CD8-positive, alpha-beta memory T cell (primary cell): ENCODE data around the gene MX1. TPM values are rescaled to one million over a fixed set of nuclear protein-coding genes. Genes with fewer than 3 reads are reported as not detected.
"Not testable (repeated sequence)": the region's sequence is repeated elsewhere in the genome, so short reads cannot be mapped to it uniquely, and the experiment has no call there.

Experiments used
- CTCF ChIA-PET: fragments of 350-600 bp; sonication (Branson Sonifier 250); formaldehyde crosslinking; loops from one replicate; lab custom pipeline; 2021; ENCODE audit warnings: antibody characterized with exemption; lab: Charles Lee
- POLR2A ChIA-PET: fragments of 350-600 bp; sonication (Branson Sonifier 250); formaldehyde crosslinking; loops from one replicate; lab custom pipeline; 2021; ENCODE audit warnings: antibody characterized with exemption; lab: Charles Lee
- DNase-seq, 5 donors: peaks; one replicate each; pipeline versions ENCODE4 v3.0.0 to v3.0.0-alpha.2; 2020 to 2022; ENCODE audit warnings: mixed read lengths in 1 of 5
- H3K27ac ChIP-seq: one replicate; pipeline ENCODE4 v1.7.0; 2013; ENCODE audit warnings: low read depth, mild to moderate bottlenecking, low read length, moderate library complexity
- H3K27me3 ChIP-seq: 2 replicates; pipeline ENCODE4 v1.7.0; 2013; ENCODE audit warnings: low read length, mild to moderate bottlenecking; ENCODE audit not compliant: insufficient read depth, poor library complexity, severe bottlenecking
- H3K36me3 ChIP-seq: 2 replicates; pipeline ENCODE4 v1.7.0; 2013; ENCODE audit warnings: mild to moderate bottlenecking, low read length, moderate library complexity; ENCODE audit not compliant: insufficient read depth
- H3K4me1 ChIP-seq: 2 replicates; pipeline ENCODE4 v1.7.0; 2013; ENCODE audit warnings: mild to moderate bottlenecking, low read length, moderate library complexity; ENCODE audit not compliant: insufficient read depth
- H3K4me3 ChIP-seq: 2 replicates; pipeline ENCODE4 v1.7.0; 2013; ENCODE audit warnings: mild to moderate bottlenecking, low read length
- H3K9me3 ChIP-seq: 2 replicates; pipeline ENCODE4 v1.7.0; 2013; ENCODE audit warnings: mild to moderate bottlenecking, low read length
- H3K27ac Mint-ChIP-seq, 8 donors: one replicate each; pipeline ENCODE4 v1.8.0; 2020 to 2021; ENCODE audit warnings: mixed read lengths in 8 of 8, mild to moderate bottlenecking in 6 of 8, inconsistent platforms in 3 of 8, moderate library complexity in 3 of 8
- H3K27me3 Mint-ChIP-seq, 2 donors: one replicate each; pipeline ENCODE4 v1.8.0; 2020 to 2021; ENCODE audit warnings: mixed read lengths in 2 of 2, mild to moderate bottlenecking in 1 of 2, moderate library complexity in 1 of 2
- H3K36me3 Mint-ChIP-seq, 3 donors: one replicate each; pipeline ENCODE4 v1.8.0; 2020 to 2021; ENCODE audit warnings: mixed read lengths in 3 of 3, inconsistent platforms in 1 of 3, mild to moderate bottlenecking in 1 of 3
- H3K4me1 Mint-ChIP-seq, 3 donors: one replicate each; pipeline ENCODE4 v1.8.0; 2020 to 2021; ENCODE audit warnings: mixed read lengths in 3 of 3, inconsistent platforms in 1 of 3, mild to moderate bottlenecking in 1 of 3
- H3K4me3 Mint-ChIP-seq, 7 donors: one replicate each; pipeline ENCODE4 v1.8.0; 2020 to 2021; ENCODE audit warnings: mixed read lengths in 7 of 7, mild to moderate bottlenecking in 6 of 7, moderate library complexity in 4 of 7, inconsistent platforms in 2 of 7
- H3K9me3 Mint-ChIP-seq, 5 donors: one replicate each; pipeline ENCODE4 v1.8.0; 2020 to 2022; ENCODE audit warnings: mixed read lengths in 5 of 5, mild to moderate bottlenecking in 3 of 5, moderate library complexity in 2 of 5, inconsistent platforms in 1 of 5
- polyA plus RNA-seq: library from polyadenylated mRNA; unstranded; fragments of 300-500 nt; fragmentation: Illumina TruSeq; gene quantifications from one replicate; pipeline ENCODE4 v1.2.3, GENCODE V29; 2021
- total RNA-seq, 2 experiments: library from RNA; stranded (reverse); gene quantifications; one replicate each; pipeline ENCODE4 v1.2.3, GENCODE V29; 2021

MX1 gene
- total and polyA plus RNA-seq, 3 experiments from 2014 or later = 10.5 to 75.9 (median 10.6) TPM

DNA sequence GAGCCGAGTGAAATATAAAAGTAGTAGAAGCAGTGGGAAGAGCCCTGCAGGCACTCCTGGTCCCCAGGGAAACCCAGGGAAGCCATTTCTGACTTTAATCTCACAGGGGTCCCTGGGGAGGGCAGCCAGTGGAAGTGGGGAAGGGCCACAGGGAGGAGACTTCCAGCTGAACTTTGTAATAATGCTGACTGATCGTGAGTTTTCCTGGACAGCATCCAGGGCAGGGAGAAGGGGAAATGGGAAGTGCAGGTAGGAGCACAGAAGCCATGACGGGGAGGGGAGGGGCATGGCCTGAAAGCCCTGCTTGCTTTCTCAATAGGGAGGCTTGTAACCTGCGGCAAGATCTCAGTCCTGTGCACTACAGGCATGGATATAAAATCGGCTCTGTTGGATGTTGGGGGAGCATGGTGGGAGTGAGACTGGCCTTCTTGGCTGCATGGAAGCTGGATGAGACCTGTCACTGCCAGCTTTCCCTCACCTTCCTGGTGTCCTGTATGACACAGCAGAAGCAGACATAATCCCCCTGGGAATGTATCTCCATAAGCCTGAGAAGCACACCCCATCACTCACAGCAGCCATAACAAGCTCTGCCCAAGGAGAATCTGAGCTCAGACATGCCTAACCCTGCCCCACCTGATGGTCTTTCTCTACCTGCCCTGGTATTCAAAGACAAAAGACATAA is 15.1 kb upstream of the MX1 start:
- no peak for DNase-seq
- peaks cover 18% of the 10 kb centered on the region for H3K36me3 ChIP-seq
- H3K9me3 ChIP-seq = no peaks in the 10 kb centered on the region
- no peaks in the 10 kb centered on the region for H3K27me3 ChIP-seq
- Mint-ChIP-seq H3K9me3 (peaks cover 9 to 23% (median 11%) of the 10 kb centered on the region in 5 donors), H3K27me3 (peaks cover 0 to 2% of the 10 kb centered on the region in 2 donors), H3K4me1 (no peaks in the 10 kb centered on the region), H3K27ac (peak overlapping the region in 2 of 8 donors; percentile 72 to 86), H3K36me3 (peaks cover 44 to 57% (median 49%) of the 10 kb centered on the region in 3 donors), H3K4me3 (no peak overlapping the region)
- POLR2A ChIA-PET = no interaction called here
- no peaks in the 10 kb centered on the region for H3K4me1 ChIP-seq
- CTCF ChIA-PET = interaction anchor here (0.9 to 1.0 kb wide), 2 partner anchors 9 to 11 kb away, joined by 3 read pairs; no protein-coding TSS in a partner anchor
- H3K27ac ChIP-seq = no peak overlapping the region
- H3K4me3 ChIP-seq = no peak overlapping the region

GRCh38 chr21:41411449-41412089 is 14.5 kb upstream of the MX1 start:
- no peaks in the 10 kb centered on the region for H3K9me3 ChIP-seq
- H3K27ac ChIP-seq = no peak overlapping the region
- H3K4me1 ChIP-seq = no peaks in the 10 kb centered on the region
- H3K36me3 ChIP-seq = peaks cover 14% of the 10 kb centered on the region
- no peaks in the 10 kb centered on the region for H3K27me3 ChIP-seq
- H3K4me1 Mint-ChIP-seq = no peaks in the 10 kb centered on the region
- peaks cover 40 to 52% (median 42%) of the 10 kb centered on the region in 3 donors for H3K36me3 Mint-ChIP-seq
- CTCF ChIA-PET = interaction anchor here (0.9 to 1.0 kb wide), 2 partner anchors 10 to 11 kb away, joined by 3 read pairs; no protein-coding TSS in a partner anchor
- no peak overlapping the region for H3K4me3 ChIP-seq
- POLR2A ChIA-PET = no interaction called here
- H3K9me3 Mint-ChIP-seq = peaks cover 9 to 23% (median 11%) of the 10 kb centered on the region in 5 donors
- no peak overlapping the region for H3K27ac Mint-ChIP-seq
- peaks cover 0 to 2% of the 10 kb centered on the region in 2 donors for H3K27me3 Mint-ChIP-seq
- no peak overlapping the region for H3K4me3 Mint-ChIP-seq
- peak in 1 of 5 donors; percentile 18 for DNase-seq

- POLR2A ChIA-PET = interaction anchor here (0.7 kb wide), 1 partner anchor 8 kb away, joined by 3 read pairs; the partner anchor contains the start of gene MX1
- peak overlapping the region in 1 of 7 donors; percentile 54 for H3K4me3 Mint-ChIP-seq
- peaks cover 12 to 15% (median 14%) of the 10 kb centered on the region in 3 donors for H3K4me1 Mint-ChIP-seq
- H3K9me3 ChIP-seq, H3K27me3 ChIP-seq, DNase-seq, H3K36me3 ChIP-seq, H3K36me3 Mint-ChIP-seq, H3K27ac ChIP-seq, H3K9me3 Mint-ChIP-seq, H3K27me3 Mint-ChIP-seq, H3K4me3 ChIP-seq, H3K4me1 ChIP-seq, CTCF ChIA-PET: not testable (repeated sequence)
- H3K27ac Mint-ChIP-seq = peak overlapping the region in 6 of 8 donors; percentile 7 to 77 (median 54)
Observed at GRCh38 chr21:41417505-41417904, 8.5 kb upstream of the MX1 start.

DNA sequence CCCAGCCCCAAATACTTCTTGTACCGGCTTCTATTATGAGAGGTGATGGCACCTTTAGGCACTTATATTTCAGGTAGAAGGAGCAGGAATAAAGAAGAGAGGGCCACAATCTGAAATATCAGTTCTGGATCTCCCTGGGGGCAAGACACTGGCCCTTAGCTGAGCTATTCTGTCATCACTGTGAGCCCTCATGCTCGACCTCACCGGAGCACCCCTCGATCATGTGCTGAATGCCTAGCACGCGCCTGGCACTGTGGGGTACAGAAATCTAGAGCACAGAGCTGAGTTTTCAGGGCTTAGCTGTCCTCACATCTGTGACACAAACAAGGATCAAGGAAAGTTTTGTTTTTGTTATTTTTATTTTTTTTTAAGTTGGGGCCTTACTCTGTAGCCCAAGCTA is 7.6 kb upstream of the MX1 start:
- POLR2A ChIA-PET = interaction anchor here (0.6 to 1.6 kb wide), 3 partner anchors 49 to 616 kb away, joined by 3 to 7 read pairs (median 5); no protein-coding TSS in a partner anchor
- H3K9me3 Mint-ChIP-seq = peaks cover 0 to 3% (median under 1%) of the 10 kb centered on the region in 5 donors
- H3K36me3 ChIP-seq = no peaks in the 10 kb centered on the region
- peak overlapping the region in 4 of 7 donors; percentile 29 to 85 (median 59) for H3K4me3 Mint-ChIP-seq
- no peaks in the 10 kb centered on the region for H3K27me3 ChIP-seq
- no peaks in the 10 kb centered on the region for H3K9me3 ChIP-seq
- no peak overlapping the region for H3K27ac ChIP-seq
- DNase-seq = no peak
- no peak overlapping the region for H3K4me3 ChIP-seq
- H3K27ac Mint-ChIP-seq = peak overlapping the region in 6 of 8 donors; percentile 24 to 96 (median 76)
- peaks cover 13 to 17% (median 17%) of the 10 kb centered on the region in 3 donors for H3K4me1 Mint-ChIP-seq
- H3K36me3 Mint-ChIP-seq = peaks cover 0 to under 1% (median 0%) of the 10 kb centered on the region in 3 donors
- no peaks in the 10 kb centered on the region for H3K4me1 ChIP-seq
- peaks cover 0 to 1% of the 10 kb centered on the region in 2 donors for H3K27me3 Mint-ChIP-seq
- CTCF ChIA-PET = no interaction called here

DNA sequence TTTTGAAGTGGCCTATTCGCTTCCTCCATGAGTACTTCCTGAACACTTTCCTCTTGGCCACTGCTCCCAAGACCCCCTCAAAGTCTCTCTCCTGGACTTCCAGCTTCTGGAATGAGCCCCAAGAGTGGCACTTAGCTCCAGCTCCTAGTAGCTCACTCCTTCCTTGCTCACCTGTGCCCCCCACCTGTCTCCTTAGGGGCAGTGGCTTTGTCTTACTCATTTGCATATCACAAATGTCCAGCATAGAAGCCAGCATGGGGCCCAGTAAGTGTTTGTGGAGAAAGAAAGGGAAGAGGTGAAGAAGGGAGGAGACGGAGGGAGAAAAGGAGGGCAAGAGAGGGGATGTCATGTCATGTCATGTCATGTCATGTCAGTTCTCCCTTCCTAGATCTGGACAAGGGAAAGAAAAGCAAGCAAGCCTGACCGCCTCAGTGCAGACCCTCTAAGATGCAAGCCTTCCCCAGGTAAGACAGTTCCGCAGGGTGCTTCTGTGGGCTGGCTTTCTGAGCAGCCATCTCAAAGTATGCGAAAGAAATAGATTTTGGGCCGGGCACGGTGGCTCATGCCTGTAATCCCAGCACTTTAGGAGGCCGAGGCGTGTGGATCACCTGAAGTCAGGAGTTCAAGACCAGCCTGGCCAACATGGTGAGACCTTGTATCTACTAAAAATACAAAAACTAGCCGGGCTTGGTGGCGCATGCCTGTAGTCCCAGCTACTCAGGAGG is 6.9 kb upstream of the MX1 start:
- peaks cover 16 to 21% (median 18%) of the 10 kb centered on the region in 3 donors for H3K4me1 Mint-ChIP-seq
- H3K36me3 ChIP-seq = no peaks in the 10 kb centered on the region
- no peaks in the 10 kb centered on the region for H3K9me3 ChIP-seq
- H3K36me3 Mint-ChIP-seq = no peaks in the 10 kb centered on the region
- DNase-seq = no peak
- H3K27me3 ChIP-seq = no peaks in the 10 kb centered on the region
- peaks cover 0 to 1% (median 0%) of the 10 kb centered on the region in 5 donors for H3K9me3 Mint-ChIP-seq
- no peak overlapping the region for H3K4me3 ChIP-seq
- no peak overlapping the region for H3K27ac ChIP-seq
- no peaks in the 10 kb centered on the region for H3K27me3 Mint-ChIP-seq
- H3K27ac Mint-ChIP-seq = peak overlapping the region in 7 of 8 donors; percentile 48 to 96 (median 76)
- ChIA-PET POLR2A (interaction anchor here (0.6 to 1.6 kb wide), 2 partner anchors 49 to 615 kb away, joined by 3 to 7 read pairs; no protein-coding TSS in a partner anchor), CTCF (no interaction called here)
- H3K4me3 Mint-ChIP-seq = peak overlapping the region; percentile 83 to 95 (median 90)
- H3K4me1 ChIP-seq = no peaks in the 10 kb centered on the region

DNA sequence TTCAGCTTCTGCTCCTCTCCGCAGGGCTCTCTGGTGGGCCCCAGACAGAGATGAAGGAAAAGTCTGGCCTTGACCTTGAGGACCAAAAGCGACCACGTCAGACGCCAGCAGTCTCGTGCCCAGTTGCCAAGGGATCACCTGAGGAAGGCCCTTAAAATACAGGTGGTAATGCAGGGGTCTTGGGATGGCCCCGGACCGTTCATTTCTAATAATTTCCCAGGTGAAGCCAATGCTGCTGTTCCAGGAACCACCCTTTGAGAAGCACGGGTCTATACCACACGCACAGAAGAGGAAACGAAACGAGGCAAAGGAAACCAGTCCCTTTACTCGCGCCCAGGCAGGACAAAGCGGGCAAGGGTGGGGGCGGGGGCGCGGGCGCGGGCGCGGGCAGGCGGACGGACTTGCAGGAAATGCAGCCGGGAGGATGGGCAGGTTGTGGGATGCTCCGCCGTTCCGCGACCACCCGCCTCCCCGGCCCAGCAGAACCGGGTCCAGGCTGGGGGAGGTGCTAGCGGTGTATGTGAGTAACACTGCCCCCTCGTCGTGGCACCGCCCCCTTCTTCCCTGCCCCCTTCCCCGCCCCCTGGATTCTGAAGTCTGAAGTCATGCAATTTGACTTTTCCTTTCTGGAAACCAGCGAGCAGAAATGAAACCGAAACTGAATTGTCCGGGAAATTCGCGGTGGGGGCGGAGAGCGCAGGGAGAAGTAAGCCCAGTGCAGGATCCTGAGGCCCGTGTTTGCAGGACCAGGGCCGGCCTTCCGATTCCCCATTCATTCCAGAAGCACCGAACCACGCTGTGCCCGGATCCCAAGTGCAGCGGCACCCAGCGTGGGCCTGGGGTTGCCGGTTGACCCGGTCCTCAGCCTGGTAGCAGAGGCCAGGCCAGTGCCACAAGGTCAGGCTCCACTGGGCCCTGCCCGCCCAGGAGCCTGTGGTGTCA is 5.8 kb upstream of the MX1 start:
- Mint-ChIP-seq H3K9me3 (no peaks in the 10 kb centered on the region), H3K27me3 (no peaks in the 10 kb centered on the region), H3K4me3 (peak overlapping the region; percentile 83 to 95 (median 90)), H3K36me3 (no peaks in the 10 kb centered on the region), H3K27ac (peak overlapping the region; percentile 66 to 96 (median 89)), H3K4me1 (peaks cover 19 to 27% (median 22%) of the 10 kb centered on the region in 3 donors)
- Histone ChIP-seq H3K9me3 (no peaks in the 10 kb centered on the region), H3K4me1 (no peaks in the 10 kb centered on the region), H3K36me3 (no peaks in the 10 kb centered on the region), H3K27ac (peak overlapping the region; percentile 57), H3K4me3 (peak overlapping the region; percentile 79), H3K27me3 (no peaks in the 10 kb centered on the region)
- peak; percentile 26 to 71 (median 41) for DNase-seq
- ChIA-PET CTCF (no interaction called here), POLR2A (interaction anchor here (1.6 kb wide), 1 partner anchor 50 kb away, joined by 7 read pairs; no protein-coding TSS in a partner anchor)

DNA sequence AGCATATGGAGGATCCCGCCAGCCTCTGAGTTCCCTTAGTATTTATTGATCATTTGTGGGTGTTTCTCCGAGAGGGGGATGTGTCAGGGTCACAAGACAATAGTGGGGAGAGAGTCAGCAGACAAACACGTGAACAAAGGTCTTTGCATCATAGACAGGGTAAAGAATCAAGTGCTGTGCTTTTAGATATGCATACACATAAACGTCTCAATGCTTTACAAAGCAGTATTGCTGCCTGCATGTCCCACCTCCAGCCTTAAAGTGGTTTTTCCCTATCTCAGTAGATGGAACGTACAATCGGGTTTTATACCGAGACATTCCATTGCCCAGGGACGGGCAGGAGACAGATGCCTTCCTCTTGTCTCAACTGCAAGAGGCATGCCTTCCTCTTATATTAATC is 5.0 kb upstream of the MX1 start:
- CTCF ChIA-PET, H3K4me1 ChIP-seq, H3K27me3 ChIP-seq, H3K36me3 Mint-ChIP-seq, H3K27ac ChIP-seq, DNase-seq, H3K9me3 Mint-ChIP-seq, H3K9me3 ChIP-seq, H3K36me3 ChIP-seq, POLR2A ChIA-PET, H3K4me3 ChIP-seq, H3K27me3 Mint-ChIP-seq: not testable (repeated sequence)
- Mint-ChIP-seq H3K4me3 (peak overlapping the region; percentile 83 to 95 (median 90)), H3K4me1 (peaks cover 24 to 34% (median 29%) of the 10 kb centered on the region in 3 donors), H3K27ac (peak overlapping the region; percentile 66 to 93 (median 86))
